Ascending aorta (tissue), 2 donors: ENCODE results near the gene PCSK6. TPM values are rescaled to one million over a fixed set of nuclear protein-coding genes. Genes with fewer than 3 reads are reported as not detected.
A peak's percentile ranks its signal among the peaks of the same experiment; 100 is the strongest.

Experiments
- DNase-seq, 2 donors: peaks; one replicate each; pipeline ENCODE4 v3.0.0-alpha.2; 2019; ENCODE audit warnings: low spot score in 2 of 2
- H3K27ac ChIP-seq, 2 donors: fragments of 200-600 bp; sonication (generic); one replicate each; pipeline ENCODE4 v1.5.1; 2016 to 2017; ENCODE audit warnings: mild to moderate bottlenecking in 1 of 2
- H3K27me3 ChIP-seq: fragments of 200-600 bp; sonication (generic); one replicate; pipeline ENCODE4 v1.5.1; 2017
- H3K36me3 ChIP-seq, 2 donors: fragments of 200-600 bp; sonication (generic); one replicate each; pipeline ENCODE4 v1.5.1; 2016
- H3K4me1 ChIP-seq, 2 donors: fragments of 200-600 bp; sonication (generic); one replicate each; pipeline ENCODE4 v1.5.1; 2016 to 2017; ENCODE audit warnings: mild to moderate bottlenecking in 1 of 2
- H3K4me3 ChIP-seq, 2 donors: fragments of 200-600 bp; sonication (generic); one replicate each; pipeline ENCODE4 v1.5.1; 2016 to 2017; ENCODE audit warnings: mild to moderate bottlenecking in 1 of 2
- H3K9me3 ChIP-seq, 2 donors: fragments of 200-600 bp; sonication (generic); one replicate each; pipeline ENCODE4 v1.5.1; 2016
- intact Hi-C: fragments of 100-400 bp; cut with DNase I; formaldehyde crosslinking; loops from one replicate; pipeline ENCODE4 v1.15.1; 2023
- total RNA-seq: library from RNA; depleted of rRNA; stranded (reverse); fragments of >200 nt; gene quantifications from one replicate; pipeline ENCODE4 v1.1.0, GENCODE V29; 2016
- TF ChIP-seq, protein P1 (sequence below), 3 experiments: fragments of 200-600 bp in 2 of 3; fragments of 450-650 bp in 1 of 3; sonication (generic) in 2 of 3; IDR thresholded peaks; one replicate each; pipeline ENCODE4 v1.5.1; 2016 to 2019; ENCODE audit warnings: antibody characterized with exemption in 3 of 3, mild to moderate bottlenecking in 1 of 3, moderate library complexity in 1 of 3

The PCSK6 gene
- total RNA-seq, 1 donor from 2014 or later = 3.9 TPM

DNA sequence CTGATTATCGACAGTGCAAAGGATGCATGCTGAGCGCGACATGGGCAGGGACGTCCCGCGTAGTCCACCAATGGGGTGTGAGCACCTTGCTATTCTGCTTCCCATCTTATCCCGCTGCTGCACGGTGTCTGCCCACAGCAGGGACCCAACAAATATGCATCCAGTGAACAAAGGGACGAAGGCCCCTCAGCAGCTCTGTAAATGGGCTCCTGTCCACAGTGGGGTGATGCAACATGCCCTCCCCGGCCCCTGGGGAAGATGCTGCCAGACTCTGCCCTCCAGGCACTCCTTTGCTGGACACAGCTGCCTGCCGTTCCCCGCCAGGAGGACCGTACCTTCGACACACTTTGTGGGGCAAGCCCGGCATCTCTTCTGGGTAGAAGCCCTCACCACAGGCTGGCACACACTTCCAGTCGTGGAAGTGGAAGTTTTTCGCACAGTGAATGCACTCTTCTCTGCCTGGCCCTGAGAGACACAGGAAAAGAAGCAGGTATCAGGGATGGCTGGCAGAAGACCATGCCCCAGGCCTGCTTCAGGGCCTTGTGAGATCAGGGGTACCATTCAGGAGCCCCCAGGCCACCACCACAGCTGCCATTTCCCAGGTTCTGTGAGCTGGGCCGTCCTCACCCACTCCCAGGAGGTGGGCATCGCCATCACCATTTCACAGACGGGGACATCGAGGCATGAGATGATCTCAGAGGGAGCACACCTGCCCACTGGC is 176.3 kb downstream of the PCSK6 start:
- Histone ChIP-seq H3K27ac (no peak overlapping the region), H3K4me3 (no peak overlapping the region), H3K27me3 (no peaks in the 10 kb centered on the region), H3K36me3 (no peaks in the 10 kb centered on the region), H3K4me1 (no peaks in the 10 kb centered on the region), H3K9me3 (no peaks in the 10 kb centered on the region)
- TF ChIP-seq, protein P1, sequence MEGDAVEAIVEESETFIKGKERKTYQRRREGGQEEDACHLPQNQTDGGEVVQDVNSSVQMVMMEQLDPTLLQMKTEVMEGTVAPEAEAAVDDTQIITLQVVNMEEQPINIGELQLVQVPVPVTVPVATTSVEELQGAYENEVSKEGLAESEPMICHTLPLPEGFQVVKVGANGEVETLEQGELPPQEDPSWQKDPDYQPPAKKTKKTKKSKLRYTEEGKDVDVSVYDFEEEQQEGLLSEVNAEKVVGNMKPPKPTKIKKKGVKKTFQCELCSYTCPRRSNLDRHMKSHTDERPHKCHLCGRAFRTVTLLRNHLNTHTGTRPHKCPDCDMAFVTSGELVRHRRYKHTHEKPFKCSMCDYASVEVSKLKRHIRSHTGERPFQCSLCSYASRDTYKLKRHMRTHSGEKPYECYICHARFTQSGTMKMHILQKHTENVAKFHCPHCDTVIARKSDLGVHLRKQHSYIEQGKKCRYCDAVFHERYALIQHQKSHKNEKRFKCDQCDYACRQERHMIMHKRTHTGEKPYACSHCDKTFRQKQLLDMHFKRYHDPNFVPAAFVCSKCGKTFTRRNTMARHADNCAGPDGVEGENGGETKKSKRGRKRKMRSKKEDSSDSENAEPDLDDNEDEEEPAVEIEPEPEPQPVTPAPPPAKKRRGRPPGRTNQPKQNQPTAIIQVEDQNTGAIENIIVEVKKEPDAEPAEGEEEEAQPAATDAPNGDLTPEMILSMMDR (IDR thresholded peaks at IDR 0.05) = no peak
- peak in 1 of 2 donors; percentile 49 for DNase-seq
- intact Hi-C loops = no loop called here

DNA sequence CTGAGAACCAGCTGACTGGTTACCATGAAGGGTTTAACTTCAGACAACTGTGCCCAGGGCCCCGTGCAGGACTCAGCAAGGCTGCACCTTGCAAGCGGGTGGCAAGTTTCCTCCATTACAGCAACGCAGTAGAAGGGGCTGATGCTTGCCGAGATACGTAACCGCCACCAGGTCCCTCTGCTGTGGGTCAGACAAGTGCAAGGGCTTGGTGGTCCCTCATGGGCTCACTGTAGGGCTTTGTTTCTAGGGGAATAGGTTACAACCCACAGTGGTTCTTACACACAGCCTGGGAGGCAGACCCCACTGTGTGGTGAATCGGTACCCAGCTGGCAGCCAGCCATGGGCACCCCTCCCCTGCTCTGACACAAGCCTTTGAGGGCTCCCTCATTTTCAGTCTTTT is 179.0 kb downstream of the PCSK6 start:
- Histone ChIP-seq H3K27ac (no peak overlapping the region), H3K4me1 (no peaks in the 10 kb centered on the region), H3K27me3 (no peaks in the 10 kb centered on the region), H3K9me3 (no peaks in the 10 kb centered on the region), H3K4me3 (no peak overlapping the region), H3K36me3 (no peaks in the 10 kb centered on the region)
- peak in 1 of 2 donors; percentile 44 for DNase-seq
- intact Hi-C loops = no loop called here
- TF ChIP-seq, protein P1 (IDR thresholded peaks at IDR 0.05) = no peak

GRCh38 chr15:101310161-101310480 is 179.4 kb downstream of the PCSK6 start:
- Histone ChIP-seq H3K4me1 (no peaks in the 10 kb centered on the region), H3K4me3 (no peak overlapping the region), H3K27ac (no peak overlapping the region), H3K36me3 (no peaks in the 10 kb centered on the region), H3K9me3 (no peaks in the 10 kb centered on the region), H3K27me3 (no peaks in the 10 kb centered on the region)
- DNase-seq = no peak
- TF ChIP-seq, protein P1 (IDR thresholded peaks at IDR 0.05) = no peak
- intact Hi-C loops = no loop called here

DNA sequence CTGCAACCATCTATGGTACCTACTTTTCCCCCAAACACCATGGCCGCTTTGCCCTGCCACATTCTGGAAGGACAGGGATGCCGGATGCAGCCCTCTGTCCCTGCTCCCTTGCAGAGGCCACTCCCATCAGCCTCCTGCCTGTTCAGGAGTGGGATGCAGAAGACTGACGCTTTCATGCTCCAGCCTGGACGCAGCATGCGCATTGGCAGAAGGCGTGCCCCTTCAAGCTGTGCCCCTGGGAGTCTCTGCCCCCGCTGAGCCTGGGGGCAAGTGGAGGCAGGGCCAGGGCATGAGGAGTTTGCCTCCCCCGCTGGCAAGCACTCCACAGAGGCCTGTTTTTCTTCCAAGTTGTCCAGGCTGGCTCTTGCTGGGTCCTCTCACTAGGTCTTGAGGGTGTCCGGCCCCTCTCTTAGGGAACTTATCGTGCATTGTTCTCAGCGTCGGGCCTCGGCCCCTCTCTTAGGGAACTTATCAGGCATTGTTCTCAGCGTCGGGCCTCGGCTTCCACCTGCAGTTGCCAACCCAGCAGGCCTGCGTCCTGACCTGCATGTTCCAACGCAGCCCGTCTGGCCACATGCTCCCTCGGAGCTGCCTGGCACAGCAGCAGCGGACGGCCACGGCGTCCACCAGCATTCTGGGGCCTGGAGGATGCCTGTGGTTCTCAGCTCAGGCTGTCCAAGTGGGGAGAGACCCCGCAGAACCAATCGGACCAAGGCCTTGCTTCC is 179.9 kb downstream of the PCSK6 start:
- Histone ChIP-seq H3K27ac (no peak overlapping the region), H3K9me3 (no peaks in the 10 kb centered on the region), H3K27me3 (no peaks in the 10 kb centered on the region), H3K4me1 (no peaks in the 10 kb centered on the region), H3K36me3 (no peaks in the 10 kb centered on the region), H3K4me3 (no peak overlapping the region)
- TF ChIP-seq, protein P1 (IDR thresholded peaks at IDR 0.05) = no peak
- intact Hi-C loops = no loop called here
- DNase-seq = peak in 1 of 2 donors; percentile 60

DNA sequence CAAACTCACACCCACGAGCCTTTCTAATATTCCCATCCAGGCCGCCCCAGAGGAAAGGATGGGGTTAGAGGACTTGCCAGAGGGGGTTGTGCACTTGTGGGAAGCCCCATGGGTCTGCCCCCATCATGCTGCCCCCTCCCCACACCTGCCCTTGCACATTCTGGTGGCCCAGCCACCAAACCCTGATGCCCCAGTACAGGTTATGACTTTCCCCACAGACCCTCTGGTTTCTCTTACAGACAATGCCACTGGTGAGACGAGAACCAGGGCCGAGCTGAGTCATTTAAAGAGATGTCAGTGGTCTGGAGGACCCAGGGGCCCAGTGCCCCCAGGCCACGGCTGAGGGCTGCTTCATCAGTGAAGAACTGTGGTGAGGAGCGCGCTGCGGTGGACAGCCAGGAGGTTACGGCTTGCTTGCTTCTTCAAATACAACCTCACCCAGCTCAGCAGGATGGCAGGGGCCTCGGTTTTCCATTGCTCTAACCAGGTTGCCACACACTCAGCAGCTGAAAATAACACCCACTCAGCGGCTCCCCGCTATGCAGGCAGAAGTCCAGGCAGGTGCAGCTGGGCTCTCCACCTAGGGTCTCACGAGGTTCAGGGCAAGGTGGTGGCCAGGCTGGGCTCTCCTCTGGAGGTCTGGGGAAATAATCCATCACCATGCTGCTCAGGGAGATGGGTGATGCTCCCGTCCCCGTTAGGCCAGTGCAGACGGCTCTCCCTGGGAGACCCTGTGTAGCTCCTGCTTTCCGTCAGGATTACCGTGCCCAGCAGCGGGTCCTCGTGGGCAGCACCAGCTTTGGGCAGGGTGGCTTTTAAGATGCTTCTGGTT is 180.7 kb downstream of the PCSK6 start:
- Histone ChIP-seq H3K27me3 (no peaks in the 10 kb centered on the region), H3K9me3 (no peaks in the 10 kb centered on the region), H3K27ac (no peak overlapping the region), H3K36me3 (no peaks in the 10 kb centered on the region), H3K4me1 (no peaks in the 10 kb centered on the region), H3K4me3 (no peak overlapping the region)
- peak in 1 of 2 donors; percentile 45 for DNase-seq
- intact Hi-C loops = no loop called here
- TF ChIP-seq, protein P1 (IDR thresholded peaks at IDR 0.05) = no peak
